Stimulated activated CD4-positive, alpha-beta T cell treated with anti-CD3 and anti-CD28 coated beads, TNF-alpha, amount 100 ng/mL, for 1 hour (primary cell): ENCODE data around the gene NUP205.
"Not testable (repeated sequence)": the region's sequence is repeated elsewhere in the genome, so short reads cannot be mapped to it uniquely, and the experiment has no call there.

Source experiments
- DNase-seq, 3 donors: peaks; one replicate each; pipeline ENCODE4 v3.0.0-alpha.2; 2020; ENCODE audit warnings: low read depth in 3 of 3, low spot score in 1 of 3

Gene NUP205

GRCh38 chr7:135665042-135665441 lies 107.3 kb downstream of the NUP205 start:
- DNase-seq, result no peak

GRCh38 chr7:135666156-135666555 lies 108.4 kb downstream of the NUP205 start:
- no peak for DNase-seq

- no peak for DNase-seq
These were observed 109.1 kb downstream of the NUP205 start for GRCh38 chr7:135666846-135667245.

GRCh38 chr7:135667626-135668025 lies 109.9 kb downstream of the NUP205 start:
- not testable (repeated sequence) for DNase-seq

GRCh38 chr7:135668852-135669395 lies 111.2 kb downstream of the NUP205 start:
- DNase-seq, result not testable (repeated sequence)

- DNase-seq, result no peak
These were observed 112.1 kb downstream of the NUP205 start for GRCh38 chr7:135669774-135670173.

GRCh38 chr7:135670179-135670578 lies 112.5 kb downstream of the NUP205 start:
- DNase-seq, result no peak

GRCh38 chr7:135672560-135673359 lies 115.0 kb downstream of the NUP205 start:
- no peak for DNase-seq

GRCh38 chr7:135673360-135673706 lies 115.6 kb downstream of the NUP205 start:
- DNase-seq, result no peak

GRCh38 chr7:135678612-135679575 lies 121.2 kb downstream of the NUP205 start:
- no peak for DNase-seq

- DNase-seq, result no peak
These were observed 124.0 kb downstream of the NUP205 start for GRCh38 chr7:135681762-135682161.

GRCh38 chr7:135682191-135682590 lies 124.5 kb downstream of the NUP205 start:
- DNase-seq, result no peak

GRCh38 chr7:135683609-135684008 lies 125.9 kb downstream of the NUP205 start:
- no peak for DNase-seq

GRCh38 chr7:135684136-135684535 lies 126.4 kb downstream of the NUP205 start:
- no peak for DNase-seq

- DNase-seq, result no peak
These were observed 127.0 kb downstream of the NUP205 start for GRCh38 chr7:135684699-135685098.

- DNase-seq, result no peak
These were observed 127.8 kb downstream of the NUP205 start for GRCh38 chr7:135685306-135686084.

GRCh38 chr7:135687466-135687865 lies 129.7 kb downstream of the NUP205 start:
- no peak for DNase-seq

GRCh38 chr7:135690566-135690965 lies 132.8 kb downstream of the NUP205 start:
- no peak for DNase-seq

GRCh38 chr7:135692055-135692454 lies 134.3 kb downstream of the NUP205 start:
- no peak for DNase-seq

- DNase-seq, result not testable (repeated sequence)
These were observed 134.9 kb downstream of the NUP205 start for GRCh38 chr7:135692606-135693005.

- DNase-seq, result no peak
These were observed 135.8 kb downstream of the NUP205 start for GRCh38 chr7:135693558-135693957.
